Neural cell (in vitro differentiated cells): ENCODE measurements around the gene SHF. TPM values are rescaled to one million over a fixed set of nuclear protein-coding genes. Genes with fewer than 3 reads are reported as not detected.
A peak's percentile ranks its signal among the peaks of the same experiment; 100 is the strongest.

ENCODE experiments used
- H2AFZ ChIP-seq: fragments of 200-600, 300-800 bp; sonication (generic), shearing (Covaris generic); 2 replicates; pipeline ENCODE4 v1.6.0; 2014; ENCODE audit warnings: low read depth, mild to moderate bottlenecking, antibody characterized with exemption, low read length, moderate library complexity
- H3F3A ChIP-seq: fragments of 200-600 bp; shearing (Covaris generic); 2 replicates; pipeline ENCODE4 v1.6.1; 2016; ENCODE audit warnings: mild to moderate bottlenecking, moderate library complexity, mixed read lengths, antibody characterized with exemption, low read length; ENCODE audit not compliant: insufficient read depth, poor library complexity, severe bottlenecking
- H3K27ac ChIP-seq: fragments of 200-600, 300-800 bp; sonication (generic), shearing (Covaris generic); 2 replicates; pipeline ENCODE4 v1.5.1; 2014; ENCODE audit warnings: mild to moderate bottlenecking, low read length, moderate library complexity
- H3K27me3 ChIP-seq: fragments of 300-800, 200-600 bp; sonication (generic), shearing (Covaris generic); 2 replicates; pipeline ENCODE4 v1.6.0; 2014; ENCODE audit warnings: mild to moderate bottlenecking, low read depth, low read length, moderate library complexity; ENCODE audit not compliant: insufficient read depth
- H3K36me3 ChIP-seq: fragments of 300-800, 200-600 bp; sonication (generic), shearing (Covaris generic); 2 replicates; pipeline ENCODE4 v1.5.1; 2014; ENCODE audit warnings: mild to moderate bottlenecking, antibody characterized with exemption, low read length, moderate library complexity; ENCODE audit not compliant: insufficient read depth
- H3K4me2 ChIP-seq: fragments of 300-800, 200-600 bp; sonication (generic), shearing (Covaris generic); 2 replicates; pipeline ENCODE4 v1.6.0; 2014; ENCODE audit warnings: mild to moderate bottlenecking, low read length
- H3K4me3 ChIP-seq: fragments of 300-800, 200-600 bp; sonication (generic), shearing (Covaris generic); 2 replicates; pipeline ENCODE4 v1.5.1; 2014; ENCODE audit warnings: mild to moderate bottlenecking, low read length, moderate library complexity
- H3K79me2 ChIP-seq: fragments of 200-600 bp; shearing (Covaris generic); replicated peaks from 2 replicates; pipeline ENCODE4 v1.6.0; 2014; ENCODE audit warnings: mild to moderate bottlenecking, low read length, moderate library complexity; ENCODE audit not compliant: insufficient read depth
- H3K9ac ChIP-seq: fragments of 300-800, 200-600 bp; sonication (generic), shearing (Covaris generic); 2 replicates; pipeline ENCODE4 v1.6.1; 2016; ENCODE audit warnings: mild to moderate bottlenecking, low read length, mixed read lengths
- H3K9me2 ChIP-seq: fragments of 200-600 bp; shearing (Covaris generic); 2 replicates; pipeline ENCODE4 v1.6.1; 2016; ENCODE audit warnings: mild to moderate bottlenecking, low read length, mixed read lengths; ENCODE audit not compliant: insufficient read depth
- H3K9me3 ChIP-seq: fragments of 200-600, 300-800 bp; sonication (generic), shearing (Covaris generic); 2 replicates; pipeline ENCODE4 v1.6.1; 2016; ENCODE audit warnings: mild to moderate bottlenecking, mixed run types, low read length, moderate library complexity, mixed read lengths
- H4K20me1 ChIP-seq: fragments of 200-600 bp; shearing (Covaris generic); 2 replicates; pipeline ENCODE4 v1.6.1; 2016; ENCODE audit warnings: mild to moderate bottlenecking, mixed run types; ENCODE audit not compliant: insufficient read depth
- CTCF ChIP-seq: fragments of 450-650 bp; IDR thresholded peaks from 2 replicates; pipeline ENCODE4 v1.5.1; 2014; ENCODE audit warnings: antibody characterized with exemption, mild to moderate bottlenecking, moderate library complexity; ENCODE audit not compliant: poor library complexity, severe bottlenecking
- EP300 ChIP-seq: fragments of 450-650 bp; conservative IDR thresholded peaks from 2 replicates; pipeline ENCODE4 v1.6.1; 2014; ENCODE audit warnings: antibody characterized with exemption, mild to moderate bottlenecking, moderate library complexity; ENCODE audit not compliant: poor library complexity, severe bottlenecking
- EZH2 ChIP-seq: fragments of 200-600, 300-800 bp; shearing (Covaris generic), sonication (generic); IDR thresholded peaks from 2 replicates; pipeline ENCODE4 v1.6.1; 2014; ENCODE audit warnings: antibody characterized with exemption, low read length, borderline replicate concordance, mild to moderate bottlenecking; ENCODE audit not compliant: insufficient read depth, poor library complexity, severe bottlenecking
- POLR2AphosphoS5 ChIP-seq: IDR thresholded peaks from 2 replicates; pipeline ENCODE4 v1.6.1; 2012
- REST ChIP-seq: IDR thresholded peaks from 2 replicates; pipeline ENCODE4 v1.6.1; 2012; ENCODE audit warnings: borderline replicate concordance
- SMC3 ChIP-seq: fragments of 450-650 bp; conservative IDR thresholded peaks from 2 replicates; pipeline ENCODE4 v1.6.1; 2014; ENCODE audit warnings: antibody characterized with exemption, mild to moderate bottlenecking, moderate library complexity; ENCODE audit not compliant: poor library complexity
- TAF1 ChIP-seq: IDR thresholded peaks from 2 replicates; pipeline ENCODE4 v1.6.1; 2012; ENCODE audit warnings: low read depth
- polyA plus RNA-seq: library from polyadenylated mRNA; depleted of rRNA; stranded (reverse); fragments of >200 nt; gene quantifications from 2 replicates; pipeline ENCODE4 v1.2.3, GENCODE V29; 2014

Gene SHF
- polyA plus RNA-seq, 1 donor from 2014 or later: 41.5 TPM

GRCh38 chr15:45186771-45187577 is 792 bp downstream of the SHF start:
- Histone ChIP-seq H3K27me3 (no peaks in the 10 kb centered on the region), H3K79me2 (peaks cover 56% of the 10 kb centered on the region), H3K9ac (peak overlapping the region; percentile 93), H3K36me3 (no peaks in the 10 kb centered on the region), H4K20me1 (no peaks in the 10 kb centered on the region), H3K4me2 (peak overlapping the region; percentile 78), H3K27ac (peak overlapping the region; percentile 61), H3F3A (no peaks in the 10 kb centered on the region), H2AFZ (peak overlapping the region; percentile 61), H3K9me2 (no peaks in the 10 kb centered on the region), H3K9me3 (no peaks in the 10 kb centered on the region), H3K4me3 (peak overlapping the region; percentile 90)
- TF ChIP-seq CTCF: no peak
- TF ChIP-seq SMC3: no peak
- TF ChIP-seq EP300: peak; percentile 9
- no peak for TF ChIP-seq POLR2AphosphoS5
- no peak for TF ChIP-seq TAF1
- peak; percentile 9 for TF ChIP-seq REST

GRCh38 chr15:45185903-45186770 is 1.6 kb downstream of the SHF start:
- H3K79me2 ChIP-seq: peaks cover 65% of the 10 kb centered on the region
- no peaks in the 10 kb centered on the region for H3K27me3 ChIP-seq
- H3K9ac ChIP-seq: peak overlapping the region; percentile 93
- H3K36me3 ChIP-seq: no peaks in the 10 kb centered on the region
- no peaks in the 10 kb centered on the region for H4K20me1 ChIP-seq
- H3K4me3 ChIP-seq: peak overlapping the region; percentile 90
- H3K27ac ChIP-seq: peak overlapping the region; percentile 61
- TF ChIP-seq REST (peak; percentile 2), EZH2 (no peak)
- no peaks in the 10 kb centered on the region for H3K9me3 ChIP-seq
- no peak overlapping the region for H2AFZ ChIP-seq
- H3K9me2 ChIP-seq: no peaks in the 10 kb centered on the region
- no peaks in the 10 kb centered on the region for H3F3A ChIP-seq
- H3K4me2 ChIP-seq: peak overlapping the region; percentile 78
